ENCODE results near the gene KIF2A.

KIF2A gene

GRCh38 chr5:62306896-62307689 is 1.1 kb downstream of the KIF2A start:
- Histone ChIP-seq H3K27me3 (no peaks in the 10 kb centered on the region), H3K4me3 (ENCODE audit: low read depth, low read length) (peak overlapping the region; percentile 60), H3K9me3 (no peaks in the 10 kb centered on the region), H3K36me3 (peaks cover 7% of the 10 kb centered on the region; the same call in 1 of the 2 replicates), H3K4me1 (peaks cover 5% of the 10 kb centered on the region; the same call in 1 of the 2 replicates)
- DNase-seq = peak; percentile 55
- no peak for TF ChIP-seq CTCF (IDR thresholded peaks at IDR 0.05; ENCODE audit: low read depth, low read length)

GRCh38 chr5:62308439-62308838 is 2.4 kb downstream of the KIF2A start:
- Histone ChIP-seq H3K36me3 (peaks cover 7% of the 10 kb centered on the region; the same call in 1 of the 2 replicates), H3K4me1 (peaks cover 5% of the 10 kb centered on the region; the same call in 1 of the 2 replicates), H3K4me3 (ENCODE audit: low read depth, low read length) (no peak overlapping the region), H3K9me3 (no peaks in the 10 kb centered on the region), H3K27me3 (no peaks in the 10 kb centered on the region)
- TF ChIP-seq CTCF (IDR thresholded peaks at IDR 0.05; ENCODE audit: low read depth, low read length) = no peak
- no peak for DNase-seq

GRCh38 chr5:62309107-62309506 is 3.1 kb downstream of the KIF2A start:
- no peak for DNase-seq
- H3K4me1 ChIP-seq = peaks cover 5% of the 10 kb centered on the region; the same call in 1 of the 2 replicates
- no peaks in the 10 kb centered on the region for H3K27me3 ChIP-seq
- H3K4me3 ChIP-seq (ENCODE audit: low read depth, low read length) = no peak overlapping the region
- H3K9me3 ChIP-seq = no peaks in the 10 kb centered on the region
- TF ChIP-seq CTCF (IDR thresholded peaks at IDR 0.05; ENCODE audit: low read depth, low read length) = no peak
- peaks cover 8% of the 10 kb centered on the region for H3K36me3 ChIP-seq

GRCh38 chr5:62310426-62311143 is 4.6 kb downstream of the KIF2A start:
- H3K27me3 ChIP-seq = no peaks in the 10 kb centered on the region
- no peak for TF ChIP-seq CTCF (IDR thresholded peaks at IDR 0.05; ENCODE audit: low read depth, low read length)
- H3K4me3 ChIP-seq (ENCODE audit: low read depth, low read length) = no peak overlapping the region
- H3K9me3 ChIP-seq = no peaks in the 10 kb centered on the region
- peaks cover 10% of the 10 kb centered on the region for H3K36me3 ChIP-seq
- DNase-seq = no peak
- peaks cover 5% of the 10 kb centered on the region; the same call in 1 of the 2 replicates for H3K4me1 ChIP-seq

- TF ChIP-seq CTCF (IDR thresholded peaks at IDR 0.05; ENCODE audit: low read depth, low read length) = no peak
Measured at GRCh38 chr5:62312036-62312435, 6.0 kb downstream of the KIF2A start.

More at GRCh38 chr5:62312036-62312435, 6.0 kb downstream of the KIF2A start:
- Histone ChIP-seq H3K27me3 (no peaks in the 10 kb centered on the region), H3K9me3 (no peaks in the 10 kb centered on the region), H3K4me3 (ENCODE audit: low read depth, low read length) (no peak overlapping the region), H3K4me1 (peaks cover 5% of the 10 kb centered on the region; the same call in 1 of the 2 replicates), H3K36me3 (peaks cover 7% of the 10 kb centered on the region)
- no peak for DNase-seq

Measured in BE2C (cell line).